Measurements from ENCODE around the gene PRUNE2.

The PRUNE2 gene

DNA sequence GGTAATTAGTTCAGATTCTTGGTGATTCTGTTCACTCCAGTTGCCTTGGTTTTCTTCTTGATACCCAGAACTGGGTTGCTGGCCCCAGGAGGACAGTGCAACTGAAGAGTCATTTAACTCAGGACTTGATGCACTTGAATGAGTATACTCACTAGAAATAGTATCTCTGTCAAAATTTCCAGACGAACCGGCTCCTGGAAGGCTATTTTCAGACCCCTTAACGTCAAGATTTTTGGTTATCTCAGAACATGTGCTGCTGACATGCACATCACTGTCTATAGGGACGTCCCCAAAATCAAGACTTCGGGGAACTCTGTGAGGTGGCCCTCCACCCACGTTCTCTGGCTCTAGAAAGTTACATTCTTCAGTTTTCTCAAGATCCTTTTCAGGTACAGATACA lies 198.4 kb downstream of the PRUNE2 start:
- H3K27ac Mint-ChIP-seq: no peak overlapping the region

DNA sequence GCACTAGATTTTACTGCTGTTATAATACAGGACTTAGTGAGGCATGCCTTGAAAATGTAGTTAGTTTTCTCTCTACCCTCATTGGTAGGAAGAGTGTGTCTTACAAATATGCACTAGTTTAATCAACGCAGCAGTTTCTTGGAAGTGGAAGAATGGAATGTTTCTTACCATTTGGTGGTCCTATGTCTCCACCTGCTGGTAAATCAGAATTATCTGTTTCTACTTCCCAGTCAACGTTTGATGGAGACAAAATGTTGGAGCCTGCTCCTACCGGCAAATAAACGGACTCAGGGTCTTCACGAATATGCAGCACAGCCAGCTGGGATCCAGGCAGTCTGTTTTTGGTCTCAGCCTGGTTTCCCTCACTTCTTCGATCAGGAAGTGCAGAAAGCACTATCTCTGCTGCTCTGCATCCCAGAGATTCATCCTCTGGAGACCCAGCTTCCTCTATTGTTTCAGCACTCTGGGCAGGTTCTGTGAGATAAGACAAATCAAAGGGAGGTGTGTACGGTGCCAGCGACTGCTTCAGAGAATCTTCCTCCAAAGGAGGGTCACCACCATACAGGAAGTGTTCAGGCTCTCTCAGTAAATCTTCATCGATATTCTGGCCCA lies 201.2 kb downstream of the PRUNE2 start:
- no peaks in the 10 kb centered on the region for H3K9me3 Mint-ChIP-seq
- H3K27ac Mint-ChIP-seq: no peak overlapping the region
- CTCF ChIA-PET: interaction anchor here (0.7 to 4.4 kb wide), 16 partner anchors 13 to 403 kb away, joined by 3 to 43 read pairs (median 4); partner anchors contain the start of gene GCNT1
- no peak for DNase-seq
- H3K4me1 Mint-ChIP-seq: no peaks in the 10 kb centered on the region
- H3K27me3 Mint-ChIP-seq: peaks cover 46% of the 10 kb centered on the region
- H3K36me3 Mint-ChIP-seq: no peaks in the 10 kb centered on the region
- H3K4me3 Mint-ChIP-seq: no peak overlapping the region

More for the DNA sequence above, 198.4 kb downstream of the PRUNE2 start:
- Mint-ChIP-seq H3K4me3 (no peak overlapping the region), H3K27me3 (peaks cover 37% of the 10 kb centered on the region), H3K36me3 (no peaks in the 10 kb centered on the region), H3K4me1 (no peaks in the 10 kb centered on the region), H3K9me3 (no peaks in the 10 kb centered on the region)
- CTCF ChIA-PET: interaction anchor here (0.7 to 1.7 kb wide), 3 partner anchors 9 to 49 kb away, joined by 3 to 4 read pairs (median 3); no protein-coding TSS in a partner anchor
- no peak for DNase-seq

DNA sequence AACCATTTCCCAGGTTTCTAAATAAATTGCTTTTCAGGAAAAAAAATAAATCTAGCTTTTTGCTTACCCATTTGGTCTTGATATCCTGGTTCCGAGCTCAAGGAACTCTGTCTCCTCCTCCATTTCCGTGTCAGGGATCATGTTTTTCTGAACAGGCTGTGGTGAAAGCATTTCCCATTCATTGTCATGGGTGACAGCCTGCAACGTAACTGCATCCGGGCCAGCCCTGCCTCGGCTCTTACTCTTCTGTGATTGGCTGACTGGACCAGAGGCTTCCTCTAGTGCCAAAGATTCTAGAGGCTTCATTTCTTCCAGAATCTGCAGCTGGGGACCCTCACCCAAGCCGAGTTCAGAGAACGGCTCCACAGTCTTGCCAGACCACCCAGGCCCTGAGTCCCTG lies 202.6 kb downstream of the PRUNE2 start:
- H3K36me3 Mint-ChIP-seq: no peaks in the 10 kb centered on the region
- H3K27me3 Mint-ChIP-seq: peaks cover 37% of the 10 kb centered on the region
- DNase-seq: no peak
- H3K4me3 Mint-ChIP-seq: no peak overlapping the region
- H3K27ac Mint-ChIP-seq: no peak overlapping the region
- CTCF ChIA-PET: interaction anchor here (1.1 to 4.4 kb wide), 6 partner anchors 11 to 299 kb away, joined by 3 to 43 read pairs (median 8); no protein-coding TSS in a partner anchor
- no peaks in the 10 kb centered on the region for H3K9me3 Mint-ChIP-seq
- H3K4me1 Mint-ChIP-seq: no peaks in the 10 kb centered on the region

DNA sequence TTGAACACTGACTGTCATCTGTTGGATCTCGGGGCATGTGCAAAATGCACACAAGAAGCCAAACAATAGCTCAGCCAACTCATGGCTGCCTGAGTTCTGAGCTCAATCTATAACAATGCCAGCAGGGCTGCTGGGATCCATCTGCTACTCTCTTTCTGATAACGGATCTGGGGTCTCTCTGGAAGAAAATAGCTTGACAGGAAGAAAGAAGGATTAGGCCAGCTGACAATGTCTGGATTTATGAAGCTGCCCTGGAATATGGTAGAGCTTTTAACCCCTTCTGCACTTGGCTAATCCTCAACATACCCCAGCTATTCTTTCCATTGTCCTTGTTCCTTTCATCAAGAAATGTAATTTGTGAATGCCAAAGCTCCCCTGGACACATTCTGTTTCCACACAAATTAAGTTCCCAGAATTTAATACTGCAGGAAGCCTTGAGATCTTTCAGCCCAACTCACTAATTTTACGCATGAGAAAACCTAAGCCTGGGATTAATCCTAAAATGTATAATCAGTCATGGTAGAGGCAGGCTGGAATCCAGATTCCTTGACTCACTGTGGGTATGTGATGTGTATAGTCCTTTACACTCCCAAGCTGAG lies 204.4 kb downstream of the PRUNE2 start:
- Mint-ChIP-seq H3K27ac (no peak overlapping the region), H3K4me1 (no peaks in the 10 kb centered on the region), H3K36me3 (no peaks in the 10 kb centered on the region), H3K4me3 (no peak overlapping the region), H3K9me3 (no peaks in the 10 kb centered on the region), H3K27me3 (peaks cover 43% of the 10 kb centered on the region)
- DNase-seq: no peak
- CTCF ChIA-PET: interaction anchor here (0.9 to 2.8 kb wide), 7 partner anchors 11 to 310 kb away, joined by 3 to 10 read pairs (median 4); partner anchors contain the start of gene RFK

DNA sequence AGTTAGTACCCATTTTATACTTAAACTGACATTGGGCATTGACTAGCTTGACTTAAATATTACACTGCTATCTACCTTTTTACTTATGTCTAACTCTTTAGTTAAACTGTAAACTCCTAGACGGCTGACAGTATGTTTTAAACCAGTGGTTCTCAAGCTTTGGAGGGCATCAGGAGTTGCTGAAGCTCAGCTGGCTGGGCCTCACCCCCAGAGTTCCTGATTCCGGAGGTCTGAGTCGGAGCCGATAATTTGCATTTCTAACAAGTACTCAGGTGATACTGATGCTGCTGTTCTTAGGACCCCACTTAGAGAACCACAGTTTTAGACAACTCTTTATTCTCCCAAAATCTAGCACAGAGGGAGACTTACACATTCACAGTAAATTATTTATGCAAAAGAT lies 205.0 kb downstream of the PRUNE2 start:
- no peak overlapping the region for H3K27ac Mint-ChIP-seq
- peaks cover 40% of the 10 kb centered on the region for H3K27me3 Mint-ChIP-seq
- CTCF ChIA-PET: interaction anchor here (0.9 to 2.0 kb wide), 5 partner anchors 10 to 309 kb away, joined by 3 to 5 read pairs (median 4); partner anchors contain the start of gene RFK
- H3K4me1 Mint-ChIP-seq: no peaks in the 10 kb centered on the region
- H3K9me3 Mint-ChIP-seq: no peaks in the 10 kb centered on the region
- H3K36me3 Mint-ChIP-seq: no peaks in the 10 kb centered on the region
- no peak for DNase-seq
- no peak overlapping the region for H3K4me3 Mint-ChIP-seq

DNA sequence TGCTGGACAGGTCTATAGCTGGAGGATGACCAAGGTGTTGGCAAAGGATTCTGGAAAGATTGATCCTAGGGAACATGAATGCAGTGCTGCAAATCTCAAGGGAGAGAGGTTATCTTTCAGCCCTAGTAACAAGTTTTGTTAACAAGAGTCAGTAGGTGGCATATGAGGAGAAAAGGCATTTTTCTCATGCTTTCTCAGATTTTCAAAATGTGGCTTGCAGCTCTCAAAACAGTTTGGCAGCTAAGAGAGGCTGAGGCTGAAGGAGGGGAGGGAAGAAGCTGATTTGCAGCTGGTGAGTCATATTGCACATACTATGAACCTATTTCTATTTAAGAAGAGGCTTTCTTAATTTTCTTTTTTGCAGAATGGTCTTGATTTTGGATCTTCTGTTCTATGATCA lies 205.9 kb downstream of the PRUNE2 start:
- CTCF ChIA-PET: interaction anchor here (0.9 to 2.0 kb wide), 4 partner anchors 9 to 308 kb away, joined by 3 to 10 read pairs (median 4); no protein-coding TSS in a partner anchor
- Mint-ChIP-seq H3K27ac (no peak overlapping the region), H3K27me3 (peaks cover 35% of the 10 kb centered on the region), H3K4me1 (no peaks in the 10 kb centered on the region), H3K4me3 (no peak overlapping the region), H3K9me3 (no peaks in the 10 kb centered on the region), H3K36me3 (no peaks in the 10 kb centered on the region)
- no peak for DNase-seq

DNA sequence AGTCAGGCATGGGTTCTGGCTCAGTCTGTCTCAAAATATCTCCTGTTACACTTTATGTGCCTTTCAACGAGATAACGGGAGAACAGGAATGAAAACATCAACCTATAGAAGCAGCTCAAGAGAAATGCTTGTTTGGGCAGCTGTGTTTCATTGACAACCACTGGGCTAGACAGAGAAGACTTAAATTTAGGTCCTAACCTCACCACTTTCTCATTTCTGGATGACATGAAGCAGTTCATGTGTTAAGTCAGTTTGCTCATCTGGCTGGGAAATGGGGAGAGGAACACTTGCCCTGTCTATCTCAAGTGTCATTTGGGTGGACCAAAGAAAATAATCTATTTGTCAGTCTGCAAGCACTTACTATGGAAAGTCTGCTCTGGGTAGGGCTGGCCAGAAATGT lies 208.4 kb downstream of the PRUNE2 start:
- no peaks in the 10 kb centered on the region for H3K4me1 Mint-ChIP-seq
- no peak overlapping the region for H3K27ac Mint-ChIP-seq
- no peak overlapping the region for H3K4me3 Mint-ChIP-seq
- no peaks in the 10 kb centered on the region for H3K36me3 Mint-ChIP-seq
- H3K27me3 Mint-ChIP-seq: peaks cover 33% of the 10 kb centered on the region
- CTCF ChIA-PET: no interaction called here
- H3K9me3 Mint-ChIP-seq: no peaks in the 10 kb centered on the region
- no peak for DNase-seq

DNA sequence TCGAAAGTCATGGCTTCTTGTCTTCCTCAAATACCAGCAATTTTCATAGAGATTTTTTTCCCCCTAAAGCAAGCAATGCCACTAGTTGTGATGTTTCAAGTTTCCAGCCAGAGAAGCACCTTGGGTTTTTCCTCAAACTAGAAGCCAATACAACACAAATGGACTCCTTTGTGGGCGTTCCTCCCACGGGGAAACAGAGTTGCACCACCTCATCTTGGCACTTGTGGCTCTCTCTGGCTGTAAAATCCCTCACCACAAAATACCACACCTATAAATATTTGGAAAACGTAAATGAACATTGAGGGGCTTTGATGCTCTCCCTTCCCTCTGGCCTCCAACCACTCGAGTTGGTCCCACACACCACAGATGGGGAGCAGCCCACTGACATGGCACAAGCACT lies 208.8 kb downstream of the PRUNE2 start:
- H3K36me3 Mint-ChIP-seq: no peaks in the 10 kb centered on the region
- DNase-seq: no peak
- H3K9me3 Mint-ChIP-seq: no peaks in the 10 kb centered on the region
- no peak overlapping the region for H3K27ac Mint-ChIP-seq
- H3K4me1 Mint-ChIP-seq: peaks cover 1% of the 10 kb centered on the region
- H3K4me3 Mint-ChIP-seq: no peak overlapping the region
- CTCF ChIA-PET: no interaction called here
- H3K27me3 Mint-ChIP-seq: peaks cover 34% of the 10 kb centered on the region

DNA sequence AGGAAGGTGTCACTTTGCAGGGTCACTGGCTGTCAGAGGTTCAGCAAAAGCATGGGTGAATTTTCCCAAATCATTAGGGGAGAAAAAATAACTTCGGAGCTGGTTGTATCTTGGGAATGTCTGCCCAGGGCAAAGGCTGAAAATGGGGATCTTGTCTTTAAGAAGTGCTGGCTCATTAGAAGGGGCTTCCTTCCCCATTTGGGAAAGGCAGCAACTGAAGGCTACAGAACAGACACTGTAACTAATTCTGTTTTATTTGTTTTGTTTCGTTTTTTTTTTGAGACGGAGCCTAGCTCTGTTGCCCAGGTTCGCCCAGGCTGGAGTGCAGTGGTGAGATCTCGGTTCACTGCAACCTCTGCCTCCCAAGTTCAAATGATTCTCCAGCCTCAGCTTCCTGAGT lies 212.0 kb downstream of the PRUNE2 start:
- Mint-ChIP-seq H3K27me3 (peaks cover 43% of the 10 kb centered on the region), H3K9me3 (no peaks in the 10 kb centered on the region), H3K36me3 (no peaks in the 10 kb centered on the region), H3K4me3 (no peak overlapping the region), H3K27ac (no peak overlapping the region), H3K4me1 (peaks cover 7% of the 10 kb centered on the region)
- CTCF ChIA-PET: interaction anchor here (0.7 to 8.3 kb wide), 4 partner anchors 10 to 1083 kb away, joined by 3 to 43 read pairs (median 4); no protein-coding TSS in a partner anchor
- DNase-seq: no peak

DNA sequence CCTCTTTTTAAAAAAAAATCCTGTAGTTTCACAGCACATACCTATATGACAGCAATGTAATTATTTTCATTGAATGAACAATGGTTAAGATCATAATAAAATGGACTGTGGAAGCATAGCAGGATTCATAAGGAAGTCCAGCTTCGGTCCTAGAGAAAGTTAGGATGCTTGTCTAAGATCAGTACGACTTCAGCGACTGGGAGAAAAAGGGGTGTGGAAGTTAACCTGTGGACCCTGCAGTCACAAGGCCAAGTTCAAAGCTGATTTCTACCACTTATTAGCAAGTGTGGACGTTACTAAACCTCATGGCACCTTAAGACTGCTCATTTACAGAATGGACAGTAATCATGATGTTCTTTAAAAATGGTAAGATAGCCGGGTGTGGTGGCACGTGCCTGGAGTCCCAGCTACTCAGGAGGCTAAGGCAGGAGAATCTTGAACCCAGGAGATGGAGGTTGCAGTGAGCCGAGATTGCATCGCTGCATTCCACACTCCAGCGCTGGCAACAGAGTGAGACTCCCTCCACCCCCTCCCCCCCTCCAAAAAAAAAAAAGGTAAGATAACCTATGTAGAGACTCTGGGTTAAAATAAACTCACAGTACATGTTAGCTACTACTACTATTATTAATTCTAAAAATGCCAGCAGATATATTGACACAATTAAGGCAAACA lies 213.3 kb downstream of the PRUNE2 start:
- Mint-ChIP-seq H3K4me3 (no peak overlapping the region), H3K27me3 (peaks cover 48% of the 10 kb centered on the region), H3K4me1 (peaks cover 7% of the 10 kb centered on the region), H3K9me3 (no peaks in the 10 kb centered on the region), H3K36me3 (no peaks in the 10 kb centered on the region), H3K27ac (no peak overlapping the region)
- CTCF ChIA-PET: interaction anchor here (1.1 to 8.3 kb wide), 4 partner anchors 11 to 245 kb away, joined by 3 to 43 read pairs (median 4); no protein-coding TSS in a partner anchor
- no peak for DNase-seq

DNA sequence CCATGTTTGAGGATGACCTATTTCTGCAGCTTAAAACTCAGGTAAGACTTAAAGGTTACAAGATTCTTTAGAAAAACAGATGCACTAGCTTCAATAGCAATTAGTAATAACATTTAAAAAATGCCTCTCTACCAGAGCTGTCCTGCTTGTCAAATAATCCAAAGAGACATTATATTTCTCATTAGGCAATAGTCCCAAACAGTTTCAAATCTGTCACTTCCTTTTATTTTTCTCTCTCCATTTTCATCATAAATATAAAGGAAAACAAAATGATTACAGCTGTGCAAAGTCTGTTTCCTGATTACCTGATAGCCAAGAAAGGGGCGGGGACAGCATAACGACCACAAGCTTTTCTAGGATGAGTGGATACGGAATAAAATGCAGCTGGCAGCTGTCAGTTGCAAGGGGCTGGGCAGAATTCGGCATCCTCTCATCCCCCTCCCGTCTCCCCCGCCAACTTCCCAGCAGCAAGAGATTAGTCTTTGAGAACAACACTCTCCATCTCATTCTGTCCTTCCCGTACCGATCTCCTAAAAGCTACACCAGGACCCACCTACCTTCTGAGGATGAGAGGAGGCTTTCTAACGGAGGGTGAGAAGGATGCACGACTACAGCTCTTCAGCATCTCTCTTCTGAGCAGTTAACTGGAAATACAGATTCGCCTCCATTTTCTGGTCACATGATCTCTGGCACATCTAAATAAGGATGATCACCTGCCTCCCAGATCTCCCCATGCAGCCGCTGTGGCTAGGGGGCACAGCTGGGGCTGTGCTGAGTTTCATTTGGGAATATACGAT lies 214.2 kb downstream of the PRUNE2 start:
- no peak for DNase-seq
- Mint-ChIP-seq H3K9me3 (no peaks in the 10 kb centered on the region), H3K4me3 (peak overlapping the region; percentile 47), H3K4me1 (peaks cover 7% of the 10 kb centered on the region), H3K27ac (no peak overlapping the region), H3K36me3 (no peaks in the 10 kb centered on the region), H3K27me3 (peaks cover 39% of the 10 kb centered on the region)
- CTCF ChIA-PET: interaction anchor here (1.1 to 8.3 kb wide), 4 partner anchors 10 to 245 kb away, joined by 3 to 43 read pairs (median 4); no protein-coding TSS in a partner anchor

DNA sequence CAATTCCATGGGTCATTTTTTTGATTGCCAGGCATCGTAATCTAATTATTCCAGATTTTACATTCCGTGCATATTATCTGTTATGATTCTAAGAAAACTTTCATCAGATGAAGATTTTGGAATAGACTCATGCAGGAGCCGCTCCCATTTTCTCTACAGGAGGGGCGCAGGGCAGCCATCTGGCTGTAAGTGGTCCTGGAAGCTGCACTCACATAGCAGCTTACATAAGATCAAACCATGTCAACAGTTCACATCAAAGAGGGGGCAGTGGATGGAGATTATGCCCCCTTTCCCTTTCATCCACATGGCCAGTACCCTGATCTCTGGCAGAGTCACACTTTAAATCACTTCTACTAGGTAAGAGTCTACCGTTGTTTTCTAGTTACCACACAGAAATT lies 214.9 kb downstream of the PRUNE2 start:
- DNase-seq: no peak
- Mint-ChIP-seq H3K4me1 (peaks cover 7% of the 10 kb centered on the region), H3K9me3 (no peaks in the 10 kb centered on the region), H3K4me3 (no peak overlapping the region), H3K36me3 (no peaks in the 10 kb centered on the region), H3K27me3 (peaks cover 37% of the 10 kb centered on the region), H3K27ac (no peak overlapping the region)
- CTCF ChIA-PET: interaction anchor here (0.9 to 8.3 kb wide), 4 partner anchors 9 to 242 kb away, joined by 3 to 43 read pairs (median 4); no protein-coding TSS in a partner anchor

DNA sequence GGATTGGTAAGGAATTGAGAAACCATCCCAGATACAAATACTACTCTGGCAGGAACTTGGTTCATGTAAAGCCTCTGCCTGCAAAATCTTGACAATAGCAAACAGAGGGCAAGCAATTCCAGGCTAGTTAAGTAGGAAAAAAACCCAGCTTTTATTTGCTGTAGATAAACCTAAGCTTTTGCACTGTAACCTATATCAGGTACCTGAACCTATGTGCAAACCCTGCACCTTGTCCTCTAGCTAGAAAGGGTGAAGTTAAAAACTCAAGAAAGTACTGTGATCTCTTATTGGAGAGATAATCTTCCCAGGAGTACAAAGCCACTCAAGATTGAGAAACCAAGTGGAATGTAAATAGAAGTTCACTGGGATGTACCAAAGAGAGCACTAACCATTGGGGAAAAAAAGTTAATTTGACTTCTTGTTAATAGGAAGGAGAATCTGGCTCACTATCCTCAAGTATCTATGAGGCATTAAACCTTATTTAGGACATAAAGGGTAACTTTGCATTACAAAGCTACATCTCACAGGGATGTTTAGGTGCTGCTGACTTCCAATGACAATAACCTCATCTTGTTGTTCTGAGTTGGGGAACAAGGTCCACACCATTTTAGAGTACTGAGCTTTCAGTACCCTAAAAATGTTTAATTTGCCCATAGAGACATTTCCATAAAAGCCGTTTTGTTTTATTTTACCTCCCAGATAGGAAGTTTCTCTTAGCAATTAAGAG lies 215.5 kb downstream of the PRUNE2 start:
- Mint-ChIP-seq H3K4me3 (no peak overlapping the region), H3K27me3 (peaks cover 37% of the 10 kb centered on the region), H3K9me3 (no peaks in the 10 kb centered on the region), H3K4me1 (peaks cover 7% of the 10 kb centered on the region), H3K36me3 (no peaks in the 10 kb centered on the region), H3K27ac (no peak overlapping the region)
- CTCF ChIA-PET: interaction anchor here (0.9 to 8.3 kb wide), 4 partner anchors 9 to 242 kb away, joined by 3 to 43 read pairs (median 4); no protein-coding TSS in a partner anchor
- DNase-seq: no peak

Data from activated naive CD4-positive, alpha-beta T cell treated with anti-CD3 and anti-CD28 coated beads, Interleukin-2, amount 10 ng/mL, durations not matched to agents 7 days and 5 days (primary cell).